Neural cell (in vitro differentiated cells): ENCODE data around the gene PDE6A.

Source experiments
- CTCF ChIP-seq: fragments of 450-650 bp; IDR thresholded peaks from 2 replicates; pipeline ENCODE4 v1.5.1; 2014; ENCODE audit warnings: antibody characterized with exemption, mild to moderate bottlenecking, moderate library complexity; ENCODE audit not compliant: poor library complexity, severe bottlenecking
- EP300 ChIP-seq: fragments of 450-650 bp; conservative IDR thresholded peaks from 2 replicates; pipeline ENCODE4 v1.6.1; 2014; ENCODE audit warnings: antibody characterized with exemption, mild to moderate bottlenecking, moderate library complexity; ENCODE audit not compliant: poor library complexity, severe bottlenecking
- EZH2 ChIP-seq: fragments of 200-600, 300-800 bp; shearing (Covaris generic), sonication (generic); IDR thresholded peaks from 2 replicates; pipeline ENCODE4 v1.6.1; 2014; ENCODE audit warnings: antibody characterized with exemption, low read length, borderline replicate concordance, mild to moderate bottlenecking; ENCODE audit not compliant: insufficient read depth, poor library complexity, severe bottlenecking
- RAD21 ChIP-seq: fragments of 450-650 bp; conservative IDR thresholded peaks from 2 replicates; pipeline ENCODE4 v1.6.1; 2014; ENCODE audit warnings: antibody characterized with exemption, mild to moderate bottlenecking, moderate library complexity

GRCh38 chr5:149870697-149871096 lies 73.9 kb downstream of the PDE6A start:
- TF ChIP-seq CTCF = no peak
- TF ChIP-seq RAD21 = no peak
- TF ChIP-seq EZH2 = no peak
- TF ChIP-seq EP300 = no peak
